ENCODE results near the gene NPC1L1. TPM values are rescaled to one million over a fixed set of nuclear protein-coding genes. Genes with fewer than 3 reads are reported as not detected.
A peak's percentile ranks its signal among the peaks of the same experiment; 100 is the strongest.

The NPC1L1 gene
- total and polyA plus RNA-seq, 2 of the 13 experiments (the other 11 are each of a cell fraction or from before 2014, with no cell fraction given) = 4.8 to 14.5 TPM

GRCh38 chr7:44581879-44582603 is 40.9 kb upstream of the NPC1L1 start, which contains the start of gene TMED4 (continued):
- TF ChIP-seq, protein P1, sequence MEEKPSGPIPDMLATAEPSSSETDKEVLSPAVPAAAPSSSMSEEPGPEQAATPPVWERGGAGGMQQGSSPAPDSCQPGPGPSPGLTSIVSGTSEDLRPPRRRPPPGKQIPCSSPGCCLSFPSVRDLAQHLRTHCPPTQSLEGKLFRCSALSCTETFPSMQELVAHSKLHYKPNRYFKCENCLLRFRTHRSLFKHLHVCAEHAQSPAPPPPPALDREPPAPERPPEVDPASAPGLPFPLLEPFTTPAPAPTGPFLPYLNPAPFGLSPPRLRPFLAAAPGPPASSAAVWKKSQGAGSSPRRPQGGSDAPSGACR (CRISPR knock-in tag; IDR thresholded peaks at IDR 0.05) = peak; percentile 79; the same call in 1 of the 2 replicates
- TF ChIP-seq MYNN (CRISPR knock-in tag; IDR thresholded peaks at IDR 0.05; ENCODE audit: low read depth) (0 out of 2 replicates have a peak, but pooled peaks have one; percentile 23), EHMT2 (IDR thresholded peaks at IDR 0.05; ENCODE audit: borderline replicate concordance, low read depth, low read length) (no peak), MXI1 (IDR thresholded peaks at IDR 0.05; ENCODE audit: borderline replicate concordance, low read depth, low read length) (peak; percentile 36; the same call in 1 of the 3 replicates), BCL6 (CRISPR knock-in tag; IDR thresholded peaks at IDR 0.05) (no peak), FOXM1 (CRISPR knock-in tag; IDR thresholded peaks at IDR 0.05) (no peak), FOXO1 (CRISPR knock-in tag; IDR thresholded peaks at IDR 0.05) (0 out of 2 replicates have a peak, but pooled peaks have one; percentile 16), NR3C1 (CRISPR knock-in tag; IDR thresholded peaks at IDR 0.05) (no peak), POLR2AphosphoS2 (IDR thresholded peaks at IDR 0.05; ENCODE audit: low read depth, low read length) (no peak), ZNF451 (CRISPR knock-in tag; IDR thresholded peaks at IDR 0.05) (peak; percentile 87; the same call in 1 of the 2 replicates), ZNF3 (CRISPR knock-in tag; IDR thresholded peaks at IDR 0.05) (no peak), HDAC6 (IDR thresholded peaks at IDR 0.05; ENCODE audit: low read depth, low read length) (no peak), PHF8 (CRISPR knock-in tag; IDR thresholded peaks at IDR 0.05) (peak; percentile 96), SIX1 (CRISPR knock-in tag; IDR thresholded peaks at IDR 0.05; ENCODE audit: borderline replicate concordance) (no peak), SNAPC5 (CRISPR knock-in tag; IDR thresholded peaks at IDR 0.05; ENCODE audit: borderline replicate concordance) (no peak), NFAT5 (CRISPR knock-in tag; IDR thresholded peaks at IDR 0.05) (peak; percentile 69; the same call in 1 of the 2 replicates), E2F5 (CRISPR knock-in tag; conservative IDR thresholded peaks at IDR 0.05) (0 out of 2 replicates have a peak, but pooled peaks have one; percentile 15), NCOR1 (IDR thresholded peaks at IDR 0.05; ENCODE audit: borderline replicate concordance, low read length) (no peak), ESRRA (CRISPR knock-in tag; IDR thresholded peaks at IDR 0.05; ENCODE audit: low read depth) (0 out of 2 replicates have a peak, but pooled peaks have one; percentile 50)
- TF ChIP-seq, protein P2, sequence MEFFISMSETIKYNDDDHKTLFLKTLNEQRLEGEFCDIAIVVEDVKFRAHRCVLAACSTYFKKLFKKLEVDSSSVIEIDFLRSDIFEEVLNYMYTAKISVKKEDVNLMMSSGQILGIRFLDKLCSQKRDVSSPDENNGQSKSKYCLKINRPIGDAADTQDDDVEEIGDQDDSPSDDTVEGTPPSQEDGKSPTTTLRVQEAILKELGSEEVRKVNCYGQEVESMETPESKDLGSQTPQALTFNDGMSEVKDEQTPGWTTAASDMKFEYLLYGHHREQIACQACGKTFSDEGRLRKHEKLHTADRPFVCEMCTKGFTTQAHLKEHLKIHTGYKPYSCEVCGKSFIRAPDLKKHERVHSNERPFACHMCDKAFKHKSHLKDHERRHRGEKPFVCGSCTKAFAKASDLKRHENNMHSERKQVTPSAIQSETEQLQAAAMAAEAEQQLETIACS (CRISPR knock-in tag; IDR thresholded peaks at IDR 0.05) = no peak
- TF ChIP-seq, protein P3, sequence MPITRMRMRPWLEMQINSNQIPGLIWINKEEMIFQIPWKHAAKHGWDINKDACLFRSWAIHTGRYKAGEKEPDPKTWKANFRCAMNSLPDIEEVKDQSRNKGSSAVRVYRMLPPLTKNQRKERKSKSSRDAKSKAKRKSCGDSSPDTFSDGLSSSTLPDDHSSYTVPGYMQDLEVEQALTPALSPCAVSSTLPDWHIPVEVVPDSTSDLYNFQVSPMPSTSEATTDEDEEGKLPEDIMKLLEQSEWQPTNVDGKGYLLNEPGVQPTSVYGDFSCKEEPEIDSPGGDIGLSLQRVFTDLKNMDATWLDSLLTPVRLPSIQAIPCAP (CRISPR knock-in tag; IDR thresholded peaks at IDR 0.05; ENCODE audit: low read depth) = no peak

Data from HepG2 (cell line).